HG02943 (cell line): ENCODE results near the gene SHD.
"Not testable (repeated sequence)": the region's sequence is repeated elsewhere in the genome, so short reads cannot be mapped to it uniquely, and the experiment has no call there.

ENCODE experiments used
- ATAC-seq: cut with Tn5 transposase; IDR thresholded peaks from one replicate; pipeline ENCODE4 v1.9.1; 2021; ENCODE audit warnings: mild to moderate bottlenecking, low read depth, moderate library complexity; ENCODE audit not compliant: unreplicated experiment

The SHD gene

GRCh38 chr19:4278419-4279266 is at the start of gene SHD:
Gene SHD (plus strand): TSS chr19:4279266. CDS start chr19:4280064, 798 bp downstream.
- no peak for ATAC-seq

GRCh38 chr19:4230237-4230636 is 48.8 kb upstream of the SHD start:
- not testable (repeated sequence) for ATAC-seq

- ATAC-seq, result not testable (repeated sequence)
These were observed 47.5 kb upstream of the SHD start for GRCh38 chr19:4231521-4231920.

- ATAC-seq, result not testable (repeated sequence)
These were observed 46.9 kb upstream of the SHD start for GRCh38 chr19:4232139-4232538.

- no peak for ATAC-seq
These were observed 46.3 kb upstream of the SHD start for GRCh38 chr19:4232614-4233281.

- no peak for ATAC-seq
These were observed 45.7 kb upstream of the SHD start for GRCh38 chr19:4233282-4233853.

GRCh38 chr19:4234142-4234861 is 44.8 kb upstream of the SHD start:
- ATAC-seq, result no peak

GRCh38 chr19:4234862-4235201 is 44.2 kb upstream of the SHD start:
- no peak for ATAC-seq

- ATAC-seq, result not testable (repeated sequence)
These were observed 41.6 kb upstream of the SHD start for GRCh38 chr19:4237510-4237909.

GRCh38 chr19:4238831-4239230 is 40.2 kb upstream of the SHD start:
- ATAC-seq, result no peak

- ATAC-seq, result no peak
These were observed 37.1 kb upstream of the SHD start for GRCh38 chr19:4241824-4242430.

GRCh38 chr19:4245938-4246337 is 33.1 kb upstream of the SHD start:
- ATAC-seq, result not testable (repeated sequence)

- ATAC-seq, result peak; percentile 82
These were observed 32.1 kb upstream of the SHD start, which contains the start of gene YJU2 for GRCh38 chr19:4246767-4247593. Gene YJU2 (plus strand): TSS chr19:4247080. CDS start chr19:4247147, 67 bp downstream.

GRCh38 chr19:4256563-4256962 is 22.5 kb upstream of the SHD start:
- ATAC-seq, result no peak

- no peak for ATAC-seq
These were observed 22.0 kb upstream of the SHD start for GRCh38 chr19:4257025-4257424.

GRCh38 chr19:4258181-4258580 is 20.9 kb upstream of the SHD start:
- no peak for ATAC-seq

- ATAC-seq, result no peak
These were observed 18.4 kb upstream of the SHD start for GRCh38 chr19:4260613-4261191.

- no peak for ATAC-seq
These were observed 14.3 kb upstream of the SHD start for GRCh38 chr19:4264812-4265211.
